ENCODE results near the gene USP15.
A peak's percentile ranks its signal among the peaks of the same experiment; 100 is the strongest.

USP15 gene

GRCh38 chr12:62259993-62260732 is at the start of gene USP15:
Gene USP15 (plus strand): TSS chr12:62260404. CDS start chr12:62260415, 11 bp downstream.
- FAIRE-seq: peak; percentile 85

GRCh38 chr12:62210422-62210821 is 49.8 kb upstream of the USP15 start:
- no peak for FAIRE-seq
- peak; percentile 48 for DNase-seq (ENCODE audit: insufficient read length, low spot score)

More at GRCh38 chr12:62259993-62260732, at the start of gene USP15:
- peak; percentile 87 for DNase-seq (ENCODE audit: insufficient read length, low spot score)

- DNase-seq (ENCODE audit: insufficient read length, low spot score) (no peak), FAIRE-seq (no peak)
Measured at GRCh38 chr12:62211510-62211909, 48.7 kb upstream of the USP15 start.

GRCh38 chr12:62214846-62215245 is 45.4 kb upstream of the USP15 start:
- no peak for DNase-seq (ENCODE audit: insufficient read length, low spot score)
- no peak for FAIRE-seq

- DNase-seq (ENCODE audit: insufficient read length, low spot score) (no peak), FAIRE-seq (no peak)
Measured at GRCh38 chr12:62215506-62215905, 44.7 kb upstream of the USP15 start.

- DNase-seq (ENCODE audit: insufficient read length, low spot score) (no peak), FAIRE-seq (no peak)
Measured at GRCh38 chr12:62217466-62218194, 42.6 kb upstream of the USP15 start.

GRCh38 chr12:62221107-62221506 is 39.1 kb upstream of the USP15 start:
- DNase-seq (ENCODE audit: insufficient read length, low spot score): no peak
- FAIRE-seq: no peak

GRCh38 chr12:62224601-62225000 is 35.6 kb upstream of the USP15 start:
- no peak for DNase-seq (ENCODE audit: insufficient read length, low spot score)
- FAIRE-seq: no peak

GRCh38 chr12:62227091-62227490 is 33.1 kb upstream of the USP15 start:
- FAIRE-seq (no peak), DNase-seq (ENCODE audit: insufficient read length, low spot score) (no peak)

- no peak for FAIRE-seq
- DNase-seq (ENCODE audit: insufficient read length, low spot score): no peak
Measured at GRCh38 chr12:62230652-62231051, 29.6 kb upstream of the USP15 start.

GRCh38 chr12:62232143-62232729 is 28.0 kb upstream of the USP15 start:
- DNase-seq (ENCODE audit: insufficient read length, low spot score): no peak
- FAIRE-seq: no peak

- no peak for DNase-seq (ENCODE audit: insufficient read length, low spot score)
- no peak for FAIRE-seq
Measured at GRCh38 chr12:62233805-62234204, 26.4 kb upstream of the USP15 start.

- DNase-seq (ENCODE audit: insufficient read length, low spot score) (no peak), FAIRE-seq (no peak)
Measured at GRCh38 chr12:62239571-62239970, 20.6 kb upstream of the USP15 start.

- FAIRE-seq: no peak
- DNase-seq (ENCODE audit: insufficient read length, low spot score): no peak
Measured at GRCh38 chr12:62247281-62248045, 12.7 kb upstream of the USP15 start.

- FAIRE-seq (no peak), DNase-seq (ENCODE audit: insufficient read length, low spot score) (no peak)
Measured at GRCh38 chr12:62248873-62249272, 11.3 kb upstream of the USP15 start.

GRCh38 chr12:62249419-62249818 is 10.8 kb upstream of the USP15 start:
- DNase-seq (ENCODE audit: insufficient read length, low spot score) (no peak), FAIRE-seq (no peak)

GRCh38 chr12:62250671-62251608 is 9.3 kb upstream of the USP15 start:
- DNase-seq (ENCODE audit: insufficient read length, low spot score): no peak
- no peak for FAIRE-seq

- DNase-seq (ENCODE audit: insufficient read length, low spot score): no peak
- no peak for FAIRE-seq
Measured at GRCh38 chr12:62251609-62251958, 8.6 kb upstream of the USP15 start.

- FAIRE-seq (no peak), DNase-seq (ENCODE audit: insufficient read length, low spot score) (no peak)
Measured at GRCh38 chr12:62252576-62252975, 7.6 kb upstream of the USP15 start.

- FAIRE-seq (no peak), DNase-seq (ENCODE audit: insufficient read length, low spot score) (no peak)
Measured at GRCh38 chr12:62254967-62255366, 5.2 kb upstream of the USP15 start.

Measured in HTR-8/SVneo (cell line).